Type B pancreatic cell (in vitro differentiated cells): ENCODE data around the gene LITAFD. TPM values are rescaled to one million over a fixed set of nuclear protein-coding genes. Genes with fewer than 3 reads are reported as not detected.
A peak's percentile ranks its signal among the peaks of the same experiment; 100 is the strongest.

Experiments used
- DNase-seq: peaks from one replicate; pipeline ENCODE4 v3.0.0; 2021; ENCODE audit warnings: mixed read lengths; ENCODE audit not compliant: unreplicated experiment; ENCODE audit errors: extremely low spot score
- H3K27ac Mint-ChIP-seq: 2 replicates; pipeline ENCODE4 v1.8.0; 2021; ENCODE audit warnings: mild to moderate bottlenecking, mixed read lengths
- H3K27me3 Mint-ChIP-seq: 2 replicates; pipeline ENCODE4 v1.8.0; 2021; ENCODE audit warnings: mixed read lengths
- H3K36me3 Mint-ChIP-seq: 2 replicates; pipeline ENCODE4 v1.8.0; 2021; ENCODE audit warnings: mixed read lengths
- H3K4me1 Mint-ChIP-seq: one replicate; pipeline ENCODE4 v1.8.0; 2021; ENCODE audit warnings: mixed read lengths; ENCODE audit not compliant: unreplicated experiment
- H3K4me3 Mint-ChIP-seq: 2 replicates; pipeline ENCODE4 v1.8.0; 2021; ENCODE audit warnings: mild to moderate bottlenecking, mixed read lengths
- H3K9me3 Mint-ChIP-seq: 2 replicates; pipeline ENCODE4 v1.8.0; 2021; ENCODE audit warnings: mixed read lengths
- CTCF ChIP-seq: fragments of 200-600 bp; sonication (generic); conservative IDR thresholded peaks from 2 replicates; pipeline ENCODE4 v1.5.0; 2021; ENCODE audit warnings: antibody characterized with exemption, mild to moderate bottlenecking
- total RNA-seq: library from RNA; stranded (reverse); gene quantifications from 2 replicates; pipeline ENCODE4 v1.2.1, GENCODE V29; 2021; ENCODE audit warnings: low replicate concordance

The LITAFD gene
- total RNA-seq, 1 donor from 2014 or later = not detected

GRCh38 chr16:8864480-8865110, 17.6 kb upstream of the LITAFD start:
- peak overlapping the region; percentile 95 for H3K4me3 Mint-ChIP-seq
- H3K9me3 Mint-ChIP-seq = no peaks in the 10 kb centered on the region
- peaks cover 4% of the 10 kb centered on the region for H3K36me3 Mint-ChIP-seq
- DNase-seq = no peak
- H3K4me1 Mint-ChIP-seq = peaks cover 42% of the 10 kb centered on the region
- H3K27me3 Mint-ChIP-seq = no peaks in the 10 kb centered on the region
- no peak for TF ChIP-seq CTCF
- H3K27ac Mint-ChIP-seq = peak overlapping the region; percentile 78

- no peak for TF ChIP-seq CTCF
- H3K36me3 Mint-ChIP-seq = peaks cover 4% of the 10 kb centered on the region
- no peak for DNase-seq
- H3K27ac Mint-ChIP-seq = peak overlapping the region; percentile 72
- no peaks in the 10 kb centered on the region for H3K9me3 Mint-ChIP-seq
- H3K27me3 Mint-ChIP-seq = no peaks in the 10 kb centered on the region
- H3K4me1 Mint-ChIP-seq = peaks cover 38% of the 10 kb centered on the region
- peak overlapping the region; percentile 95 for H3K4me3 Mint-ChIP-seq
Measured at GRCh38 chr16:8865145-8865882, 16.8 kb upstream of the LITAFD start.

GRCh38 chr16:8866118-8866883, 15.8 kb upstream of the LITAFD start:
- Mint-ChIP-seq H3K9me3 (no peaks in the 10 kb centered on the region), H3K4me3 (peak overlapping the region; percentile 95), H3K36me3 (peaks cover 4% of the 10 kb centered on the region), H3K27ac (peak overlapping the region; percentile 90), H3K4me1 (peaks cover 44% of the 10 kb centered on the region), H3K27me3 (no peaks in the 10 kb centered on the region)
- no peak for TF ChIP-seq CTCF
- DNase-seq = no peak

GRCh38 chr16:8866884-8867215, 15.3 kb upstream of the LITAFD start:
- Mint-ChIP-seq H3K4me3 (peak overlapping the region; percentile 95), H3K36me3 (peaks cover 4% of the 10 kb centered on the region), H3K4me1 (peaks cover 44% of the 10 kb centered on the region)

More at GRCh38 chr16:8866884-8867215, 15.3 kb upstream of the LITAFD start:
- Mint-ChIP-seq H3K27me3 (no peaks in the 10 kb centered on the region), H3K9me3 (no peaks in the 10 kb centered on the region), H3K27ac (peak overlapping the region; percentile 97)
- no peak for DNase-seq
- no peak for TF ChIP-seq CTCF
